Hepatocyte (in vitro differentiated cells): ENCODE results near the gene TMEM175. TPM values are rescaled to one million over a fixed set of nuclear protein-coding genes. Genes with fewer than 3 reads are reported as not detected.
"Not testable (repeated sequence)": the region's sequence is repeated elsewhere in the genome, so short reads cannot be mapped to it uniquely, and the experiment has no call there.

Experiments
- DNase-seq: peaks from one replicate; pipeline ENCODE4 v3.0.0-alpha.2; 2016; ENCODE audit warnings: low spot score
- H2AFZ ChIP-seq: fragments of 200-600 bp; sonication (generic); 2 replicates; pipeline ENCODE4 v1.6.0; 2016; ENCODE audit warnings: antibody characterized with exemption, mild to moderate bottlenecking
- H3K27ac ChIP-seq: fragments of 200-600 bp; sonication (generic); 2 replicates; pipeline ENCODE4 v1.5.1; 2016; ENCODE audit warnings: mild to moderate bottlenecking
- H3K27me3 ChIP-seq: fragments of 200-600 bp; sonication (generic); 2 replicates; pipeline ENCODE4 v1.6.1; 2016
- H3K36me3 ChIP-seq: fragments of 200-600 bp; sonication (generic); replicated peaks from 2 replicates; pipeline ENCODE4 v1.5.1; 2016; ENCODE audit warnings: low read depth; ENCODE audit not compliant: insufficient read depth
- H3K4me1 ChIP-seq: fragments of 200-600 bp; sonication (generic); 2 replicates; pipeline ENCODE4 v1.5.1; 2016; ENCODE audit warnings: mild to moderate bottlenecking, moderate library complexity; ENCODE audit not compliant: insufficient read depth
- H3K4me2 ChIP-seq: fragments of 200-600 bp; sonication (generic); 2 replicates; pipeline ENCODE4 v1.6.0; 2016
- H3K4me3 ChIP-seq: fragments of 200-600 bp; sonication (generic); 2 replicates; pipeline ENCODE4 v1.5.1; 2016; ENCODE audit warnings: mild to moderate bottlenecking
- H3K79me2 ChIP-seq: fragments of 200-600 bp; sonication (generic); 2 replicates; pipeline ENCODE4 v1.6.0; 2017; ENCODE audit warnings: mild to moderate bottlenecking
- H3K9me2 ChIP-seq: fragments of 200-600 bp; sonication (generic); replicated peaks from 2 replicates; pipeline ENCODE4 v1.6.0; 2017; ENCODE audit warnings: mild to moderate bottlenecking; ENCODE audit not compliant: insufficient read depth
- H3K9me3 ChIP-seq: fragments of 200-600 bp; sonication (generic); 2 replicates; pipeline ENCODE4 v1.5.1; 2016; ENCODE audit warnings: low read depth, mild to moderate bottlenecking
- H4K20me1 ChIP-seq: fragments of 200-600 bp; sonication (generic); 2 replicates; pipeline ENCODE4 v1.6.0; 2016; ENCODE audit warnings: mild to moderate bottlenecking; ENCODE audit not compliant: insufficient read depth, poor library complexity, severe bottlenecking
- EZH2 ChIP-seq: fragments of 200-600 bp; sonication (generic); IDR thresholded peaks from 2 replicates; pipeline ENCODE4 v1.6.1; 2016; ENCODE audit warnings: antibody characterized with exemption, mild to moderate bottlenecking, borderline replicate concordance
- EZH2phosphoT487 ChIP-seq: fragments of 200-600 bp; sonication (generic); IDR thresholded peaks from one replicate; pipeline ENCODE4 v1.6.1; 2018; ENCODE audit warnings: antibody characterized with exemption, mild to moderate bottlenecking, low read depth, moderate library complexity; ENCODE audit not compliant: unreplicated experiment, severe bottlenecking
- WGBS: methylation state at CpG from one replicate; pipeline ENCODE4 v1.1.6; 2016; ENCODE audit warnings: low lambda C conversion rate; ENCODE audit errors: missing lambda C conversion rate; 5-methylcytosine and 5-hydroxymethylcytosine counted together
- polyA plus RNA-seq: library from polyadenylated mRNA; unstranded; fragments of >200 nt; fragmentation: Nextera tagmentation; extraction: Ambion mirVana; gene quantifications from 2 replicates; pipeline ENCODE4 v1.2.1, GENCODE V29; 2016
- total RNA-seq: library from RNA; depleted of rRNA; stranded (reverse); fragments of >200 nt; gene quantifications from 2 replicates; pipeline ENCODE4 v1.2.3, GENCODE V29; 2014
- TF ChIP-seq, protein P1 (sequence below): fragments of 200-600 bp; sonication (generic); IDR thresholded peaks from 2 replicates; pipeline ENCODE4 v1.5.1; 2016; ENCODE audit warnings: antibody characterized with exemption, mild to moderate bottlenecking; ENCODE audit not compliant: poor library complexity

TMEM175 gene
- total and polyA plus RNA-seq, 2 experiments from 2014 or later, result 14.8 to 31.4 TPM

DNA sequence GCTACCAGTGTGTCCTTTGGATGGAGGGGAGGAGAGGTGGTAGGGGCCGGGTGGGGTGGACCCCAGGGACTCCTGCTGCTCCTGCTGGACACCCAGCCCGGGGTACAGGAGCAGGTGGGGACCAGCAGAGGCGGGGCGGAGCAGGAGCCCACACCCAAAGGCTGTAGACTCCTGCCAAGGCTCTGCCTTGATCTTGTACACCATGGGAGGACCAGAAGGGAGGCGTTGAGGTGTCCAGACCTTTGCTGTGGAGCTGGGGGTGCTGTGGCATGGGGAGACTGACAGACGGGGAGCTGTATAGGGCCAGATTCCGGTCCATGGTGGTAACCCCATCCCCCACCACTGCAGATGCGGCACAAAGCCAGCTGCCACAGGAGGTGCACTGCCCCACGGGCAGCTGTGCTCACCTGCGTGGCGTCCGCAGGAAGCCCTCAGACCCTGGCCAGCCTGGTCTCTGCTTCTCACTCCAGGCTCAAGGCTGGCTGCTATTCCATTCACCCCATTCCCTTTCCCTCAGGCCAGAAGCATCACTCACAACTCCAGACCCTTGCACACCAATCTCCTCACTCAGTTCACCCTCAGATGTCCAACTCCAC is 65.9 kb downstream of the TMEM175 start:
- H3K36me3 ChIP-seq, result no peaks in the 10 kb centered on the region
- H3K9me2 ChIP-seq, result no peaks in the 10 kb centered on the region
- DNase-seq, result no peak
- H3K4me1 ChIP-seq, result peaks cover 40% of the 10 kb centered on the region
- peak overlapping the region; percentile 92 for H3K4me2 ChIP-seq
- H2AFZ ChIP-seq, result no peak overlapping the region
- H3K4me3 ChIP-seq, result no peak overlapping the region
- H3K27ac ChIP-seq, result no peak overlapping the region
- H3K79me2 ChIP-seq, result no peaks in the 10 kb centered on the region
- TF ChIP-seq, protein P1, sequence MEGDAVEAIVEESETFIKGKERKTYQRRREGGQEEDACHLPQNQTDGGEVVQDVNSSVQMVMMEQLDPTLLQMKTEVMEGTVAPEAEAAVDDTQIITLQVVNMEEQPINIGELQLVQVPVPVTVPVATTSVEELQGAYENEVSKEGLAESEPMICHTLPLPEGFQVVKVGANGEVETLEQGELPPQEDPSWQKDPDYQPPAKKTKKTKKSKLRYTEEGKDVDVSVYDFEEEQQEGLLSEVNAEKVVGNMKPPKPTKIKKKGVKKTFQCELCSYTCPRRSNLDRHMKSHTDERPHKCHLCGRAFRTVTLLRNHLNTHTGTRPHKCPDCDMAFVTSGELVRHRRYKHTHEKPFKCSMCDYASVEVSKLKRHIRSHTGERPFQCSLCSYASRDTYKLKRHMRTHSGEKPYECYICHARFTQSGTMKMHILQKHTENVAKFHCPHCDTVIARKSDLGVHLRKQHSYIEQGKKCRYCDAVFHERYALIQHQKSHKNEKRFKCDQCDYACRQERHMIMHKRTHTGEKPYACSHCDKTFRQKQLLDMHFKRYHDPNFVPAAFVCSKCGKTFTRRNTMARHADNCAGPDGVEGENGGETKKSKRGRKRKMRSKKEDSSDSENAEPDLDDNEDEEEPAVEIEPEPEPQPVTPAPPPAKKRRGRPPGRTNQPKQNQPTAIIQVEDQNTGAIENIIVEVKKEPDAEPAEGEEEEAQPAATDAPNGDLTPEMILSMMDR, result no peak
- TF ChIP-seq EZH2phosphoT487, result no peak
- no peak for TF ChIP-seq EZH2
- no peaks in the 10 kb centered on the region for H3K9me3 ChIP-seq
- H4K20me1 ChIP-seq, result no peaks in the 10 kb centered on the region
- peaks cover 44% of the 10 kb centered on the region for H3K27me3 ChIP-seq
- WGBS, result 75% methylated on average over 11 of the region's 12 CpGs

DNA sequence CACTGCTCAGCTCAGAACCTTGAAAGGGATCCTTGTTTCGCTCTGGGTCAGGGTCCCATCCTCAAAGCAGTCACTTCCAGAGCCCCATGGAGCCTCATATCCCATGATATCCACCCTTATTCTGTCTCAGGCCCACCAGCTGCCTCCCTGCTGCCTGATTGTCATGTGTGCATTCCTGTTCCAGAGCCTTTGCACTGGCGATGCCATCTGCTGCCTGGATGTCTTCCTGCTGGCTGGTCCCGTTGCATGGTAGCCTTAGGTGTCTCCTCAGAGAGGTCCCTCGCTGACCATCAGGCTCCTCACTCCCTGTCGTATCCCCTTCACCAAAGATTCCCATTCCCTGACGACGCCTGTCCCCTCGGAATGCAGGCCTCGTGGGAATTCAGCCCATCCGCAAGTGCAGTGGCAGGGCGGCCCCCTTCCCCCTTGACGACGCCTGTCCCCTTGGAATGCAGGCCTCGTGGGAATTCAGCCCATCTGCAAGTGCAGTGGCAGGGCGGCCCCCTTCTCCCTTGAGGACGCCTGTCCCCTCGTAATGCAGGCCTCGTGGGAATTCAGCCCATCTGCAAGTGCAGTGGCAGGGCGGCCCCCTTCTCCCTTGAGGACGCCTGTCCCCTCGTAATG is 67.1 kb downstream of the TMEM175 start:
- Histone ChIP-seq H3K4me1 (peaks cover 34% of the 10 kb centered on the region), H3K27me3 (peaks cover 56% of the 10 kb centered on the region)
- H3K4me3 ChIP-seq, H3K36me3 ChIP-seq, H3K9me2 ChIP-seq, H4K20me1 ChIP-seq, DNase-seq, H2AFZ ChIP-seq, H3K9me3 ChIP-seq, H3K79me2 ChIP-seq, H3K27ac ChIP-seq, H3K4me2 ChIP-seq: not testable (repeated sequence)
- WGBS, result 74% methylated on average over 14 of the region's 21 CpGs

GRCh38 chr4:999882-1000425 is 67.7 kb downstream of the TMEM175 start:
- WGBS, result 82% methylated on average over 10 of the region's 18 CpGs
- Histone ChIP-seq H3K36me3 (no peaks in the 10 kb centered on the region), H2AFZ (no peak overlapping the region), H3K79me2 (no peaks in the 10 kb centered on the region), H3K4me1 (peaks cover 34% of the 10 kb centered on the region), H3K27ac (no peak overlapping the region), H3K9me3 (no peaks in the 10 kb centered on the region), H3K4me2 (no peak overlapping the region), H3K27me3 (peaks cover 61% of the 10 kb centered on the region), H4K20me1 (no peaks in the 10 kb centered on the region), H3K4me3 (no peak overlapping the region), H3K9me2 (no peaks in the 10 kb centered on the region)
- no peak for DNase-seq
- TF ChIP-seq EZH2 (no peak), EZH2phosphoT487 (no peak)
- TF ChIP-seq, protein P1, result no peak

- TF ChIP-seq EZH2phosphoT487 (no peak), EZH2 (no peak)
- TF ChIP-seq, protein P1, result no peak
- Histone ChIP-seq H3K27ac (no peak overlapping the region), H3K9me3 (no peaks in the 10 kb centered on the region), H3K79me2 (no peaks in the 10 kb centered on the region), H3K4me3 (no peak overlapping the region), H3K36me3 (no peaks in the 10 kb centered on the region), H3K9me2 (no peaks in the 10 kb centered on the region), H4K20me1 (no peaks in the 10 kb centered on the region), H2AFZ (no peak overlapping the region), H3K4me1 (peaks cover 29% of the 10 kb centered on the region), H3K27me3 (peaks cover 61% of the 10 kb centered on the region), H3K4me2 (no peak overlapping the region)
- 95% methylated on average over 13 of the region's 15 CpGs for WGBS
- DNase-seq, result no peak
Measured at GRCh38 chr4:1000686-1001260, 68.5 kb downstream of the TMEM175 start.
